Measurements from ENCODE around the gene OR1F1.
"Not testable (repeated sequence)": the region's sequence is repeated elsewhere in the genome, so short reads cannot be mapped to it uniquely, and the experiment has no call there.

Gene OR1F1

DNA sequence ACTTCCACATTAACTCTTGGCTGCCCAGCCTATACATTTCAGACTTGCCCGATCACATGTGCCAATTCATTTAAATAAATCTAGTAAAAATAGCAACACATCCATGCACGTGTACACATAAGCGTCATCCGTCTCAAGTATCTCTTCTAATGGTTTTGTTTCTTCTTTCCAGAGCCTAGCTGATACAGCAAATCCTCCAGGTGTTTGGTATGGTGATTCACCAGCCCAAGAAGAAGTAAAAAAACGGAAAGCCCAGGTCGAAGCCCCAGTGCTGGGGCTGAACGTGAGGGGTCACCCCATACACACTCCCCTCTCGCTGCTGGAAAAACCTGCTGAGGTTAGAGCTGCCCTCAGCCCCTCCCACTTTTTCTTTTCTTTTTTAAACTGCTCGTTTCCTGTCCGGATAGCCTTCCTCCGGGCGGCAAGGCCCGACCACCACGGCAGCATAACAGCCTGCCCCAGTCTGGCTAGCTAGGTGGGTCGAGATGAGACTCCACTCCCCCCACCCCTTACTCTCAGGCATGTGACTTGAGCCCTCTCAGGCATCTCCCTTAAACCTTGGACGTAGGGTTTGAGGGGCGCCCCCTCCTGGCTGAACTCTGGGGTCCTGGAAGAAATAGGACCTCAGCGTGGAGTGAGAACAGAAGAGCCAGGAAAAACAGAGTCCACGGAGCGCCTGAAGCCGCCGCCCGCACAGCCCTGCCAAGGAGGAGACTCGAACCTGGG is 13.9 kb upstream of the OR1F1 start:
- Mint-ChIP-seq H3K27me3 (peaks cover 99% of the 10 kb centered on the region), H3K27ac (peak overlapping the region; percentile 55), H3K36me3 (peaks cover 4% of the 10 kb centered on the region), H3K4me1 (peaks cover 43% of the 10 kb centered on the region), H3K4me3 (peak overlapping the region; percentile 26), H3K9me3 (no peaks in the 10 kb centered on the region)
- CTCF ChIA-PET: interaction anchor here (0.7 to 1.3 kb wide), 6 partner anchors 9 to 23 kb away, joined by 3 to 4 read pairs (median 3); no protein-coding TSS in a partner anchor
- DNase-seq: peak; percentile 36

DNA sequence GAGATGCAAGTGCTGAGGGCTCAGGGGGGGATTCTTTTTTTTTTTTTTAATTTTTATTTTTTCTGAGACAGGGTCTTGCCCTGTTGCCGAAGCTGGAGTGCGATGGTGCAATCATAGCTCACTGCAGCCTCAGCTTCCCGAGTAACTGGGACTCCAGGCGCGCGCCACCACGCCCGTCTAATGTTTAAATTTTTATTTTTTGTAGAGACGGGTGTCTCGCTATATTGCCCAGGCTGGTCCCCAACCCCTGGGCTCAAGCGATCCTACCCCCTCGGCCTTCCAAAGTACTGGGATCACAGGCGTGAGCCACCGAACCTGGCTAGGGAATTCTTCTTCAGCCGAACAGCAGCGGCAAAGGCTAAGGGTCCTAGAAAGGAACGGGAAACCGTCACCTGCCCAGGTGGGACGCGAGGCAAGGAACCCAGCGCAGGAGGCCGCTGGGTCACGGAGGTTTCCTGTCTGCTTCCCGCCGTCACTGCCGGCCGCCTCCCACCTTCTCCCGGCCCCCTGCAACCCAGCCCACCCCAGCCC is 13.3 kb upstream of the OR1F1 start:
- H3K4me3 Mint-ChIP-seq: no peak overlapping the region
- CTCF ChIA-PET: interaction anchor here (1.3 kb wide), 1 partner anchor 16 kb away, joined by 4 read pairs; no protein-coding TSS in a partner anchor
- peaks cover 43% of the 10 kb centered on the region for H3K4me1 Mint-ChIP-seq
- no peak for DNase-seq
- H3K27ac Mint-ChIP-seq: no peak overlapping the region
- peaks cover 99% of the 10 kb centered on the region for H3K27me3 Mint-ChIP-seq
- H3K9me3 Mint-ChIP-seq: no peaks in the 10 kb centered on the region
- H3K36me3 Mint-ChIP-seq: peaks cover 4% of the 10 kb centered on the region

DNA sequence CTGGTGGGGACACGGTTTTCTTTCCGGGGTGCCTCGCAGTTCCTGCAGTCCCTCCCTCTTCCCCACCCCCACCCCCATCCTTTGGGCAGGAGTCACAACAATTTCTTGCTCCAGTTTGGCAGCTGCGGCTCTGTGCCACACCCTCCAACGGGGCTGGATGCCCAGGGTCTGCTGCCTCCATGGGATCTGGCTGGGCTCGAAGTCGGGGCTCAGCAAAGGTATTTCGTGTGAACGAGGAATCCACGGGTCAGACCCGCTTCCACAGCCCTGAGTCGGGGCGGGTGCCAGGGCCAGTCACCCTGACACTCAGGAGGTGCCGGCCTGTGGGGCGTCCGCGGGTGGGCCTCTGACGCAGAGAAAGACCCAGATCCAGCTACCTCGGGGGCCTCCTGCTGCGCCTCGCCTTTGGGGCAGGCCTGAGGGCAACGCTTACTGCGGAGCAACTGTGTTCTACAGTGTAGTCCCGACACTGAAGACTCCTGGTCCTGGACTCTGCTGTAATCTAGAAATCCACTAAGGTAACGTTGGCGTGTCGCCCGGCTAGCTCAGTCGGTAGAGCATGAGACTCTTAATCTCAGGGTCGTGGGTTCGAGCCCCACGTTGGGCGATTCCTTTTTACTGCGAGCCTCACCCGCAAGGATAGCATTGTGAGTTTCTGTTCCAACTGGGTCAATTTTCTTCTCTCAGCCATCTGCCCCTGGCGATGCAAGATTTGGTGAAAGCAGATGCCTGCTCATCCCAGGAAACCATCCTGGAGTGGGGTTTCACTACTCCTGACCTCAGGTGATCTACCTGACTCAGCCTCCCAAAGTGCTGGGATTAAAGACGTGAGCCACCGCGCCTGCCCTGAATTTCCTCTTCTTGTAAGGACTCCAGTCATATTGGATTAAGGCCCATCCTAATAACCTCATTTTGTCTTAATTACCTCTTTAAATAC is 12.6 kb upstream of the OR1F1 start:
- H3K36me3 Mint-ChIP-seq: peaks cover 4% of the 10 kb centered on the region
- H3K9me3 Mint-ChIP-seq: no peaks in the 10 kb centered on the region
- no peak overlapping the region for H3K4me3 Mint-ChIP-seq
- H3K4me1 Mint-ChIP-seq: peaks cover 40% of the 10 kb centered on the region
- H3K27ac Mint-ChIP-seq: peak overlapping the region; percentile 62
- H3K27me3 Mint-ChIP-seq: peaks cover 99% of the 10 kb centered on the region
- CTCF ChIA-PET: no interaction called here
- DNase-seq: no peak

DNA sequence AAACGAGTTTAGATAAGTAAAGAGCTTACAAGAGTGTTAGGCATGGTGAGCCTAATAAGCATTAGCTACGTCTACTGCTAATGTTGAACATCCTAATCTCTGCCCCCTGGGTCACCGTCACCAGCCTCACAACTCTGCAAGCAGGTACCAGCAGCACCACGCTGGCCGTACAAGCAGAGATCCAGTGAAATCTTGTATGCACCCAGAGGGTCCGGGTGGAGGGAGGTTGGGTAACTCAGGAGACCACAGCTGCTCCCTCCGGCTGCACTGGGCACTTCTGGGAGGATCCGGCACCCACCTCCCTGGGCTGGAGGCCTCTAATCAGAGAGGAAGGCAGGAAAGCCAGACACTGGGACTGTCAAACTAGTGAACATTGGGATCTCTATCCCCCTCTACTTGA is 8.4 kb upstream of the OR1F1 start:
- DNase-seq: no peak
- Mint-ChIP-seq H3K27ac (no peak overlapping the region), H3K9me3 (peaks cover 5% of the 10 kb centered on the region), H3K27me3 (peaks cover 100% of the 10 kb centered on the region), H3K4me1 (peaks cover 28% of the 10 kb centered on the region), H3K36me3 (peaks cover 10% of the 10 kb centered on the region), H3K4me3 (no peak overlapping the region)
- CTCF ChIA-PET: interaction anchor here (0.6 to 1.0 kb wide), 2 partner anchors 8 to 17 kb away, joined by 3 read pairs; no protein-coding TSS in a partner anchor

DNA sequence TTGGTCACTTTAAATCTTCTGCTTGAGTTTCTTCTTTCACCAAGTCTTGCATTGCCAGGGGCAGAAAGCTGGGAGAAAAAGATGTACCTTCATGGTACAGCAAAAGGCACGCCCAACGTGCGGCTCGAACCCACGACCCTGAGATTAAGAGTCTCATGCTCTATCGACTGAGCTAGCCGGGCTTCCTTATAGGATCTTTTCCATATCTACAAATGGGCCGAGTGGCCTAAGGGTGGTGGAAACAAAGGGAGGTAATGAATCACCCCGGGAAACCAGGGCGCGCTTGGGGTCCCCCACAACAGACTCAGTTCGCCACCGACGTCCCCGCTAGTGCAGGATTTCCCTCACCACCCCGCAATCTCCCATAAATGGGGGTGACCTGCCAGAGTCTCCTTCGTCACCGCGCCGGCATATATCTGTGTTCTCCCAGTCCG is 7.5 kb upstream of the OR1F1 start:
- peaks cover 5% of the 10 kb centered on the region for H3K9me3 Mint-ChIP-seq
- H3K27ac Mint-ChIP-seq: no peak overlapping the region
- peaks cover 25% of the 10 kb centered on the region for H3K4me1 Mint-ChIP-seq
- DNase-seq: no peak
- peaks cover 10% of the 10 kb centered on the region for H3K36me3 Mint-ChIP-seq
- peaks cover 100% of the 10 kb centered on the region for H3K27me3 Mint-ChIP-seq
- CTCF ChIA-PET: interaction anchor here (1.0 kb wide), 1 partner anchor 9 kb away, joined by 3 read pairs; no protein-coding TSS in a partner anchor
- no peak overlapping the region for H3K4me3 Mint-ChIP-seq

DNA sequence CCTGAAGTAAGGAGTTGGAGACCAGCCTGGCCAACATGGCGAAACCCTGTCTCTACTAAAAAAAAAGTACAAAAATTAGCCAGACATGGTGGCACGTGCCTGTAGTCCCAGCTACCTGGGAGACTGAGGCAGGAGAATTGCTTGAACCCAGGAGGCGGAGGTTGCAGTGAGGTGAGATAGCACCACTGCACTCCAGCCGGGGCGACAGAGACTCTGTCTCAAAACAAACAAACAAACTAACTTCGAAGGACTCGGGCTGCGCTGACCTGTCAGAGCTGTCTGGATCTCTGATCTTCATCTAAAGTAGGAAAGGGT is 5.8 kb upstream of the OR1F1 start:
- peak overlapping the region; percentile 80 for H3K27ac Mint-ChIP-seq
- H3K4me1 Mint-ChIP-seq: peaks cover 29% of the 10 kb centered on the region
- peaks cover 12% of the 10 kb centered on the region for H3K36me3 Mint-ChIP-seq
- not testable (repeated sequence) for H3K9me3 Mint-ChIP-seq, DNase-seq
- CTCF ChIA-PET: interaction anchor here (0.5 to 2.3 kb wide), 6 partner anchors 8 to 87 kb away, joined by 3 to 6 read pairs (median 3); no protein-coding TSS in a partner anchor
- peak overlapping the region; percentile 47 for H3K4me3 Mint-ChIP-seq
- peaks cover 100% of the 10 kb centered on the region for H3K27me3 Mint-ChIP-seq

DNA sequence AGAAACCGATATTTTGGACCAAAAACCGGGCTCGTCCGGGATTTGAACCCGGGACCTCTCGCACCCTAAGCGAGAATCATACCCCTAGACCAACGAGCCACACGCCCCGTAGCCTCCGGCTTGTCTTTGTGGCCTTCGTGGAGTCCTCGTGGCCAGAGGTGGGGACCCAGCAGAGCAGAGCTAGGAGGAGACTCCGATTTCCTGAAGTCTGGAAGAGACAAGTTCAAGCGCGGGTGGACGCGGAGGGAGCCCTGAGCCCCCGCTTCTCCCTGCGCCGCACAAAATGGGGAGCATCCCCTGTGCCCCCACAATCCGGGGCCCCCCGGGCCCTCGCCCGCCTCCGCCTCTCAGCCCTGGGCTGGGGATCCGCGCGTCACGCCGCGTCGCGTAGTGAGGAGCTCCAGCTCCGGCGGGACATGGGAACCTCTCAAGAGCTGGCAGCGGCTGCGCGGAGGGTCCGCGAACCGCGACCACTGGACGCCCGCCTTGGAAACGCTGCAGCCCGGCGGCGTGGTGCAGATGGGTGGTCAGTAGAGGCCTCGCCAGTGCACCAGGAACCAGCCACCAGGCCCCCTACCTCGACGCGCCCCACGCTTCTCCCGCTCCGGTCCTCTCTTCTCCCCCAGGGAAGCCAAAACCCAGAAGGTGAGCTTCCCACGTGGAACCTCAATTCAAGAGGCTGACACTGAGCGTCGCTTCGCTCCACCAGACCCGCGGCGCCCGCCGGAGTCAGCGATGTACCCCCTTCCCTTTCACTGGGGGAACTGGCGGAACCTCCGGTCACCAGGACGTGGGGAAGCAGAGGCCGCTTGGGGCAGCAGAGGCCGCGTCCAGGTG is 5.2 kb upstream of the OR1F1 start:
- peaks cover 10% of the 10 kb centered on the region for H3K9me3 Mint-ChIP-seq
- H3K36me3 Mint-ChIP-seq: peaks cover 14% of the 10 kb centered on the region
- peak overlapping the region; percentile 47 for H3K4me3 Mint-ChIP-seq
- peak; percentile 53 for DNase-seq
- CTCF ChIA-PET: interaction anchor here (0.5 to 2.3 kb wide), 9 partner anchors 9 to 151 kb away, joined by 3 to 6 read pairs (median 3); no protein-coding TSS in a partner anchor
- H3K27me3 Mint-ChIP-seq: peaks cover 100% of the 10 kb centered on the region
- H3K4me1 Mint-ChIP-seq: peaks cover 35% of the 10 kb centered on the region
- H3K27ac Mint-ChIP-seq: peak overlapping the region; percentile 80

DNA sequence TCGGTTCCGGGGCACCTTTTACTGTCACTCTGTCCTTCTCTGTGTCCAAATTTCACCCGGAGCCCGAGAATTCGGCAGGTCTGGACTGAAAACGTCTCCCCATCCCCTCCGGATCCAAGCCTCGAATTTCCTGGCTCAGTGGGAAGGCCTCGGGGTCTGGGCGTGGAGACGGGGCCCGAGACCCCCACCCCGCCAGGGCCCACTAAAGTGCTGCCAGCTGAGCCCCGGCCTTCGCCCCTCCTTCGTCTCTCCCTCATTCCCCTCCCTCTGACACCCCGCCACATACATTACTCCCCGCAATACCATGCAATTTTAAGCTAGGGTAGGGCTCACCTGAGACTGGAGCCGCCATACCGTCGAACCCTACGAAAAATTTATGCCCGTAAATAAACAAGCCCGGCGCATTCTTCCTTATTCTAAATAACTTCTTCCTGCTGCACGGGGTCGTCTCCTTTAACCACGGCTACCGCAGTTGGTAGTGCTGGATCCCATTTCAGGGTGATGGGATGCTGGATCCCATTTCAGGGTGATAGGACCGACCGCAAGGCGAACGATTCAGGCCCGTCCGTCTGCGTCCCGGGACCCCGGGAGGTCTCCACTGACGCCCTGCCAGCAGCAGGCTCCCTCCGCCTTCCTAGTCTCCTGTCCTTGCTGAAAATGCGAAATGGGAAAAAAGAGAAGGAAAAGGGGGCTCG is 4.4 kb upstream of the OR1F1 start:
- H3K27ac Mint-ChIP-seq: peak overlapping the region; percentile 67

DNA sequence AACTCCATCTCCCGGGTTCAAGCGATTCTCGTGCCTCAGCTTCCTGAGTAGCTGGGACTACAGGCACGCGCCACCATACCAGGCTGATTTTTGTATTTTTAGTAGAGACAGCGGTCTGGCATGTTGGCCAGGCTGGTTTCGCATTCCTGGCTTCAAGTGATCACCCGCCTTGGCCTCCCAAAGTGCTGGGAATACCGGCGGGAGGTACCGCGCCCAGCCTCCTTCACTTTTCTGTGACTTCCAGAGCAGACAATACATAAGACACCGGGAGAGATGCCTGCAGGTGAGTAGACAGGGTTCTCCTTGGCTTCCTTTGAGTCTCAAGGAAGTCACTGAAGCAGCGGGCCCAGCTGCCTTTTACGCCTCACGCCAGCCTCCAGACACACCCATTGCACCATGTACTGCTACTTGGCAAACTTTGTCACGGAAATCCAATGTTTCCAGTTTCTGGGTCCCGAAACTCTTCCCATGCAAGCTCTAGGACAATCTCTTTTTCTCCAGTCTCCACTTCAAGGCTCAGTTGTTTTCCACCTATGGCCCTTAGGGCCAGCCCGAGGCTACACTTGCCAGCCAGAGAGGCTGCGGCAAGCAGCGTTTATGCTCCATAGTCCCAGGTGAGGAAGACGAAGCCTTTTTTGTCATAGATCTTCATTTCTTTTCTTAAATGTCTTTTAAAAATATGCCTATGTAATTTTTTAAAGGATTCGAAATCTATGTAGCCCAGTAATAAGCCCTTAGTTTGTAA is 886 bp upstream of the OR1F1 start:
- no peak for DNase-seq
- Mint-ChIP-seq H3K4me1 (peaks cover 71% of the 10 kb centered on the region), H3K27ac (peak overlapping the region; percentile 11), H3K27me3 (peaks cover 100% of the 10 kb centered on the region), H3K4me3 (no peak overlapping the region), H3K9me3 (peaks cover 16% of the 10 kb centered on the region), H3K36me3 (peaks cover 30% of the 10 kb centered on the region)
- CTCF ChIA-PET: no interaction called here

More for the DNA sequence above, 4.4 kb upstream of the OR1F1 start:
- no peak for DNase-seq
- CTCF ChIA-PET: interaction anchor here (0.9 to 2.3 kb wide), 6 partner anchors 10 to 152 kb away, joined by 3 to 6 read pairs (median 3); no protein-coding TSS in a partner anchor
- Mint-ChIP-seq H3K9me3 (peaks cover 11% of the 10 kb centered on the region), H3K4me3 (peak overlapping the region; percentile 46), H3K4me1 (peaks cover 41% of the 10 kb centered on the region), H3K27me3 (peaks cover 100% of the 10 kb centered on the region), H3K36me3 (peaks cover 15% of the 10 kb centered on the region)

DNA sequence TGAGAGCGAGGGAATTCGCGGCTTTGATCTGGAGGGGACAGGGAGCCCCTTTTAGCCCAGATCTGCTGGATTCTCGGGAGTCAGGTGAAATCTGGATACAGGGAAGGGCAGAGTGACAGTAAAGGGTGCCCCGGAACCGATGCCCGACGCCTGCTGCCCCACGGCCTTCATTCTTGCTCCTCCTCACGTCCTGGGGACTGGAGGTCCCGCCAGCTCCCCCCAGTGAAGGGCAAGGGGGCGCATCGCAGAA is 596 bp downstream of the OR1F1 start:
- H3K27ac Mint-ChIP-seq: no peak overlapping the region
- H3K9me3 Mint-ChIP-seq: peaks cover 16% of the 10 kb centered on the region
- peaks cover 100% of the 10 kb centered on the region for H3K27me3 Mint-ChIP-seq
- CTCF ChIA-PET: interaction anchor here (0.6 kb wide), 1 partner anchor 312 kb away, joined by 3 read pairs; no protein-coding TSS in a partner anchor
- no peak for DNase-seq
- peaks cover 28% of the 10 kb centered on the region for H3K36me3 Mint-ChIP-seq
- H3K4me1 Mint-ChIP-seq: peaks cover 58% of the 10 kb centered on the region
- peak overlapping the region; percentile 69 for H3K4me3 Mint-ChIP-seq

DNA sequence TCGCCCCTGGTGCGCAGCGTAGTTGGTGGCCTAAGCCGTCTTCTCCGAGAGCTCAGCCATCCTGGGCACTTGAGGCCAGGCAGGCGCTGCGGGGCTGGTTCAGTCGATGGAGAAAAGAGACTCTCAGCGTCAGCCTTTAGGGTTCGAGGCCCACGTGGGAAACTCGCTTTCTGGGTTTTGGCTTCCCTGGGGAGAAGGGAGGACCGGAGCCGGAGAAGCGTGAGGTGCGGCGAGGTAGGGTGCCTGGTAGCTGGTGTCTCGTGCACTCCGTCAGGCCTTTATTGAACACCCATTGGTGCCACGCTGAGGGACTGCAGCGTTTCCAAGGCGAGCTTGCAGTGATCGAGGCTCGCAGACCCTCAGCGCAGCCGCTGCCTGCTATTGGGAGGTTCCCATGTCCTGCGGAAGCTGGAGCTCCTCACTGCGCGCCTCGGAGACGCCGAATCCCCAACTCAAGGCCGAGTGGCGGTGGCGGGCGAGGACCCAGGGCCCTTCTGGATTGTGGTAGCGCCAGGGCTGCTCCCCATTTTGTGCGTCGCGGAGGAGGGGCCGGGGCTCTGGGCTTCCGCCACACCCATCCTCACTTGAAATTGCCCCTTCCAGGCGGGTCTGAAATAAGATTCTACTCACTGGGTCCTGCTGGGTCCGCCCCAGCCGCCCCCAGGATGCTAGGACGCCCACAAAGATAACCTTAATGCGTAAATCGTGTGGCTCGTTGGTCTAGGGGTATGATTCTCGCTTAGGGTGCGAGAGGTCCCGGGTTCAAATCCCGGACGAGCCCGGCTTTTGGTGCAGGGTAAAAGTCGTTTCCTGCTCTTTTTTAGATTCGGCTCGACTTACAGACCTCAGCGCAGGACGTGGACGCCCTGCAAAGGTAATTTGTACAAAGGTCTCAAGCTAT is 1.2 kb downstream of the OR1F1 start:
- Mint-ChIP-seq H3K4me3 (peak overlapping the region; percentile 69), H3K36me3 (peaks cover 22% of the 10 kb centered on the region), H3K4me1 (peaks cover 53% of the 10 kb centered on the region), H3K27ac (peak overlapping the region; percentile 69), H3K27me3 (peaks cover 100% of the 10 kb centered on the region), H3K9me3 (peaks cover 14% of the 10 kb centered on the region)
- peak; percentile 58 for DNase-seq
- CTCF ChIA-PET: interaction anchor here (0.6 to 1.3 kb wide), 2 partner anchors 74 to 311 kb away, joined by 3 read pairs; no protein-coding TSS in a partner anchor

DNA sequence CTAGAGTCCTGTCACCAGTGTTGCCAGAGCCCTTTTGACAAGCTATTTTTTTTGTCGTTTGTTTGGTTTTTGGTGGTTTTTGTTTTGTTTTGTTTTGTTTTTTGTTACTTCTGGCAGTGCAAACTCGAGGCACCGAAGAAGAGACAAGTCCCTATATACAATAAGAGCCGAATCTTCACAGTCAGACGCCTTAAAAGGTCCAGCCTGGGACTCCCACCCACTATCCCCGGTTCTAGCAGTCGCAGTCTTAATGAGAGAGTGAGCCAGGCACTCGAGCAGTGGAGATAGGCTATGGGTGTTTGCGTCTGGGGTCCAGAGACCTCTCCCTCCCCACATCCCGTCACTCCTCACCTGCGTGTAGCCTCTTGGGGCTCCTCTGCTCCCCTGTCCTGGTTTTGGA is 1.9 kb downstream of the OR1F1 start:
- peak overlapping the region; percentile 69 for H3K4me3 Mint-ChIP-seq
- peak overlapping the region; percentile 69 for H3K27ac Mint-ChIP-seq
- DNase-seq: no peak
- peaks cover 11% of the 10 kb centered on the region for H3K9me3 Mint-ChIP-seq
- CTCF ChIA-PET: interaction anchor here (1.3 to 1.5 kb wide), 2 partner anchors 61 to 73 kb away, joined by 3 read pairs; no protein-coding TSS in a partner anchor
- H3K4me1 Mint-ChIP-seq: peaks cover 52% of the 10 kb centered on the region
- H3K36me3 Mint-ChIP-seq: peaks cover 20% of the 10 kb centered on the region
- peaks cover 100% of the 10 kb centered on the region for H3K27me3 Mint-ChIP-seq
